Liver (tissue), 9 donors: ENCODE measurements around the gene CBFA2T2. TPM values are rescaled to one million over a fixed set of nuclear protein-coding genes. Genes with fewer than 3 reads are reported as not detected.

Experiments used
- DNase-seq: peaks from one replicate; pipeline ENCODE4 v3.0.0-alpha.2; 2017; ENCODE audit warnings: low spot score
- H3K27ac ChIP-seq, 2 donors: one replicate each; pipeline ENCODE4 v1.7.0; 2013; ENCODE audit warnings: inconsistent platforms in 2 of 2, low read length in 2 of 2, control low read depth in 1 of 2, low read depth in 1 of 2, mild to moderate bottlenecking in 1 of 2
- H3K27me3 ChIP-seq, 4 donors: one replicate each; pipeline versions ENCODE4 v1.6.1 to v1.7.0; 2013; ENCODE audit warnings: low read length in 3 of 4, inconsistent platforms in 1 of 4, mild to moderate bottlenecking in 1 of 4, moderate library complexity in 1 of 4; ENCODE audit not compliant: control insufficient read depth in 4 of 4, insufficient read depth in 4 of 4
- H3K36me3 ChIP-seq, 4 donors: one replicate each; pipeline versions ENCODE4 v1.6.1 to v1.7.0; 2013; ENCODE audit warnings: low read length in 3 of 4, mild to moderate bottlenecking in 3 of 4, low read depth in 1 of 4, moderate library complexity in 1 of 4; ENCODE audit not compliant: control insufficient read depth in 4 of 4, insufficient read depth in 3 of 4
- H3K4me1 ChIP-seq, 4 donors: one replicate each; pipeline versions ENCODE4 v1.6.1 to v1.7.0; 2013; ENCODE audit warnings: low read length in 3 of 4, mild to moderate bottlenecking in 3 of 4, moderate library complexity in 1 of 4; ENCODE audit not compliant: control insufficient read depth in 4 of 4, insufficient read depth in 4 of 4
- H3K4me3 ChIP-seq, 3 donors: one replicate each; pipeline versions ENCODE4 v1.6.1 to v1.7.0; 2013; ENCODE audit warnings: low read length in 3 of 3, control low read depth in 1 of 3, low read depth in 1 of 3, mild to moderate bottlenecking in 1 of 3
- H3K9ac ChIP-seq, 2 donors: one replicate each; pipeline ENCODE4 v1.7.0; 2013; ENCODE audit warnings: low read length in 2 of 2, mild to moderate bottlenecking in 2 of 2, moderate library complexity in 2 of 2, control low read depth in 1 of 2, low read depth in 1 of 2
- H3K9me3 ChIP-seq, 4 donors: one replicate each; pipeline versions ENCODE4 v1.6.1 to v1.7.0; 2013; ENCODE audit warnings: low read length in 3 of 4; ENCODE audit not compliant: control insufficient read depth in 4 of 4
- EGR1 ChIP-seq, 2 donors: IDR thresholded peaks; 2 replicates each; pipeline ENCODE4 v1.6.1; 2016 to 2018; ENCODE audit warnings: antibody characterized with exemption in 2 of 2, low read depth in 2 of 2
- FOXA1 ChIP-seq: IDR thresholded peaks from 2 replicates; pipeline ENCODE4 v1.6.1; 2016; ENCODE audit warnings: antibody characterized with exemption
- FOXA2 ChIP-seq: IDR thresholded peaks from 2 replicates; pipeline ENCODE4 v1.6.1; 2016; ENCODE audit warnings: antibody characterized with exemption
- GABPA ChIP-seq, 2 donors: IDR thresholded peaks in 1 of 2; conservative IDR thresholded peaks in 1 of 2; 2 replicates each; pipeline ENCODE4 v1.6.1; 2016; ENCODE audit warnings: antibody characterized with exemption in 2 of 2, mild to moderate bottlenecking in 1 of 2, moderate library complexity in 1 of 2
- HNF4A ChIP-seq, 2 donors: conservative IDR thresholded peaks; 2 replicates each; pipeline ENCODE4 v1.6.1; 2016; ENCODE audit warnings: antibody characterized with exemption in 2 of 2, mild to moderate bottlenecking in 2 of 2
- HNF4G ChIP-seq: IDR thresholded peaks from 2 replicates; pipeline ENCODE4 v1.6.1; 2016; ENCODE audit warnings: antibody characterized with exemption
- JUND ChIP-seq, 2 donors: IDR thresholded peaks; 2 replicates each; pipeline ENCODE4 v1.6.1; 2016; ENCODE audit warnings: antibody characterized with exemption in 2 of 2
- NR2F2 ChIP-seq: IDR thresholded peaks from 2 replicates; pipeline ENCODE4 v1.6.1; 2016; ENCODE audit warnings: antibody characterized with exemption
- RAD21 ChIP-seq, 2 donors: IDR thresholded peaks; 2 replicates each; pipeline ENCODE4 v1.6.1; 2016; ENCODE audit warnings: antibody characterized with exemption in 2 of 2, mild to moderate bottlenecking in 2 of 2
- RXRA ChIP-seq, 2 donors: IDR thresholded peaks; 2 replicates each; pipeline ENCODE4 v1.6.1; 2017 to 2018; ENCODE audit warnings: antibody characterized with exemption in 2 of 2, mild to moderate bottlenecking in 1 of 2
- SP1 ChIP-seq: IDR thresholded peaks from 2 replicates; pipeline ENCODE4 v1.6.1; 2018; ENCODE audit warnings: antibody characterized with exemption, mild to moderate bottlenecking
- TAF1 ChIP-seq: conservative IDR thresholded peaks from 2 replicates; pipeline ENCODE4 v1.6.1; 2016; ENCODE audit warnings: antibody characterized with exemption, mild to moderate bottlenecking
- YY1 ChIP-seq: IDR thresholded peaks from 2 replicates; pipeline ENCODE4 v1.6.1; 2016; ENCODE audit warnings: antibody characterized with exemption, mild to moderate bottlenecking
- WGBS: extraction: QIAGEN DNeasy Blood & Tissue Kit; methylation state at CpG from one replicate; pipeline ENCODE4 v1.1.7; 2013; 5-methylcytosine and 5-hydroxymethylcytosine counted together
- polyA plus RNA-seq, 2 donors: library from polyadenylated mRNA; stranded (reverse) in 1 of 2; unstranded in 1 of 2; fragments of 200-250 nt in 1 of 2; fragments of >200 nt in 1 of 2; fragmentation: Nextera tagmentation in 1 of 2; extraction: Ambion mirVana in 1 of 2; gene quantifications; one replicate each; pipeline versions ENCODE4 v1.2.1 to v1.2.3, GENCODE V29; 2013 to 2015
- total RNA-seq, 2 donors: library from RNA; depleted of rRNA; stranded (reverse); fragments of >200 nt; gene quantifications; one replicate each; pipeline ENCODE4 v1.2.3, GENCODE V29; 2014
- TF ChIP-seq, protein P1 (sequence below): fragments of 150-350 bp; IDR thresholded peaks from 2 replicates; pipeline ENCODE4 v1.5.1; 2017; ENCODE audit warnings: improper control_type of control experiment, low read depth, low read length; ENCODE audit not compliant: missing input control
- TF ChIP-seq, protein P2 (sequence below): IDR thresholded peaks from 2 replicates; pipeline ENCODE4 v1.6.1; 2016; ENCODE audit warnings: antibody characterized with exemption
- TF ChIP-seq, protein P3 (sequence below): IDR thresholded peaks from 2 replicates; pipeline ENCODE4 v1.6.1; 2016; ENCODE audit warnings: antibody characterized with exemption, mild to moderate bottlenecking
- TF ChIP-seq, protein P4 (sequence below): IDR thresholded peaks from 2 replicates; pipeline ENCODE4 v1.6.1; 2016; ENCODE audit warnings: antibody characterized with exemption
- TF ChIP-seq, protein P5 (sequence below): IDR thresholded peaks from 2 replicates; pipeline ENCODE4 v1.6.1; 2016; ENCODE audit warnings: antibody characterized with exemption
- donor health status: healthy.
- donor health status: healthy.
- donor health status: healthy.
- donor health status: healthy.
- donor health status: healthy.

The CBFA2T2 gene
- total and polyA plus RNA-seq, 4 donors, result 2.0 to 5.5 (median 5.3) TPM

DNA sequence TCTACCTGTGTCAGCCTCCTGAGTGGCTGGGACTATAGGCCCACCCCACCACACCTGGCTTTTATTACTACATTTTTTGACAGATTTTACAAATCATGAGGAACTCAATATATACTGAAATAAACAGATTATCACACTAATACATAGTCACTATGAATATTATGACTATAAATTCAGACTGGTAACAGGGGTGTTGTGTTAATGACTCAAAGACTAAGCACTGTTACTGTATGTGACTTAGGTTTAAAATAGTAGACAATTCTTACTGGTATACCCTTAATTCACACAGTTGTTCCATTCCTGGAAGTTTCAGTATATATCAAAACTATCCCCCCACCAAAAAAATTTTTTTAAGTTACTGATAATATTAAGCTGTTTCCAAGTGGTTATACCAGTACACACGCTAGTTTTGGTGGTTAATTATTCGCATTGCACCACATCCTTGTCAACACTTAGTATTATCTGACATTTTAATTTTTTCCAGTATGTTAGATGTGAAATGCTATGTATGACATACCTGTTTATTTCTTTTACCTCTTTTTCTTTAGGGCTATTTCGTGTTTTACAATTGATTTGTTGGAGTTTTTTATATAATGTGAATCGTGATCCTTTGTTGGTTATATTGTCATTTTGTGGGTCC is 137.8 kb downstream of the CBFA2T2 start (continued):
- TF ChIP-seq, protein P1, sequence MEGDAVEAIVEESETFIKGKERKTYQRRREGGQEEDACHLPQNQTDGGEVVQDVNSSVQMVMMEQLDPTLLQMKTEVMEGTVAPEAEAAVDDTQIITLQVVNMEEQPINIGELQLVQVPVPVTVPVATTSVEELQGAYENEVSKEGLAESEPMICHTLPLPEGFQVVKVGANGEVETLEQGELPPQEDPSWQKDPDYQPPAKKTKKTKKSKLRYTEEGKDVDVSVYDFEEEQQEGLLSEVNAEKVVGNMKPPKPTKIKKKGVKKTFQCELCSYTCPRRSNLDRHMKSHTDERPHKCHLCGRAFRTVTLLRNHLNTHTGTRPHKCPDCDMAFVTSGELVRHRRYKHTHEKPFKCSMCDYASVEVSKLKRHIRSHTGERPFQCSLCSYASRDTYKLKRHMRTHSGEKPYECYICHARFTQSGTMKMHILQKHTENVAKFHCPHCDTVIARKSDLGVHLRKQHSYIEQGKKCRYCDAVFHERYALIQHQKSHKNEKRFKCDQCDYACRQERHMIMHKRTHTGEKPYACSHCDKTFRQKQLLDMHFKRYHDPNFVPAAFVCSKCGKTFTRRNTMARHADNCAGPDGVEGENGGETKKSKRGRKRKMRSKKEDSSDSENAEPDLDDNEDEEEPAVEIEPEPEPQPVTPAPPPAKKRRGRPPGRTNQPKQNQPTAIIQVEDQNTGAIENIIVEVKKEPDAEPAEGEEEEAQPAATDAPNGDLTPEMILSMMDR, result no peak
- TF ChIP-seq, protein P2, sequence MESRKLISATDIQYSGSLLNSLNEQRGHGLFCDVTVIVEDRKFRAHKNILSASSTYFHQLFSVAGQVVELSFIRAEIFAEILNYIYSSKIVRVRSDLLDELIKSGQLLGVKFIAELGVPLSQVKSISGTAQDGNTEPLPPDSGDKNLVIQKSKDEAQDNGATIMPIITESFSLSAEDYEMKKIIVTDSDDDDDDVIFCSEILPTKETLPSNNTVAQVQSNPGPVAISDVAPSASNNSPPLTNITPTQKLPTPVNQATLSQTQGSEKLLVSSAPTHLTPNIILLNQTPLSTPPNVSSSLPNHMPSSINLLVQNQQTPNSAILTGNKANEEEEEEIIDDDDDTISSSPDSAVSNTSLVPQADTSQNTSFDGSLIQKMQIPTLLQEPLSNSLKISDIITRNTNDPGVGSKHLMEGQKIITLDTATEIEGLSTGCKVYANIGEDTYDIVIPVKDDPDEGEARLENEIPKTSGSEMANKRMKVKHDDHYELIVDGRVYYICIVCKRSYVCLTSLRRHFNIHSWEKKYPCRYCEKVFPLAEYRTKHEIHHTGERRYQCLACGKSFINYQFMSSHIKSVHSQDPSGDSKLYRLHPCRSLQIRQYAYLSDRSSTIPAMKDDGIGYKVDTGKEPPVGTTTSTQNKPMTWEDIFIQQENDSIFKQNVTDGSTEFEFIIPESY, result no peak
- TF ChIP-seq JUND (IDR thresholded peaks at IDR 0.05) (no peak), TAF1 (no peak), GABPA (IDR thresholded peaks at IDR 0.05 in 1 of 2, conservative IDR thresholded peaks at IDR 0.05 in 1 of 2) (no peak)

DNA sequence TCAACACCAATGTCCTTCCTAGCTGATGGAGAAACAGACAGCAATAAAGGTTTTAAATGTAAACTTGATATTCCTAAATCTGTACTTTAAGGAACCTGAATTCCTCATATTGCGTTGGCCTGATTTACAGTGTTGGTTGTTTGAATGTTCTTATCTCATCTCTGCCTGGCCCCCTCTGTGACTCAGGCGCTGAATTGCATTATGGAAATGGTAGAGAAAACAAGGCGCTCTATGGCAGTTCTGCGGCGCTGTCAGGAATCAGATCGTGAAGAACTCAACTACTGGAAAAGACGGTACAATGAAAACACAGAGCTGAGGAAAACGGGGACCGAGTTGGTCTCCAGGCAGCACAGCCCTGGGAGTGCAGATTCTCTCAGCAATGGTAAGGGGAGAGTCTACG is 139.6 kb downstream of the CBFA2T2 start:
- peaks cover 1 to 54% (median 17%) of the 10 kb centered on the region in 4 donors for H3K36me3 ChIP-seq
- TF ChIP-seq, protein P2, result no peak
- TF ChIP-seq HNF4G (no peak), RXRA (IDR thresholded peaks at IDR 0.05) (no peak), RAD21 (IDR thresholded peaks at IDR 0.05) (no peak), SP1 (no peak), YY1 (no peak), FOXA2 (no peak), HNF4A (conservative IDR thresholded peaks at IDR 0.05) (no peak), JUND (IDR thresholded peaks at IDR 0.05) (no peak), EGR1 (IDR thresholded peaks at IDR 0.05; ENCODE audit: low read depth in 2 of 2) (no peak), NR2F2 (no peak), TAF1 (no peak), FOXA1 (no peak), GABPA (IDR thresholded peaks at IDR 0.05 in 1 of 2, conservative IDR thresholded peaks at IDR 0.05 in 1 of 2) (no peak)
- TF ChIP-seq, protein P3, sequence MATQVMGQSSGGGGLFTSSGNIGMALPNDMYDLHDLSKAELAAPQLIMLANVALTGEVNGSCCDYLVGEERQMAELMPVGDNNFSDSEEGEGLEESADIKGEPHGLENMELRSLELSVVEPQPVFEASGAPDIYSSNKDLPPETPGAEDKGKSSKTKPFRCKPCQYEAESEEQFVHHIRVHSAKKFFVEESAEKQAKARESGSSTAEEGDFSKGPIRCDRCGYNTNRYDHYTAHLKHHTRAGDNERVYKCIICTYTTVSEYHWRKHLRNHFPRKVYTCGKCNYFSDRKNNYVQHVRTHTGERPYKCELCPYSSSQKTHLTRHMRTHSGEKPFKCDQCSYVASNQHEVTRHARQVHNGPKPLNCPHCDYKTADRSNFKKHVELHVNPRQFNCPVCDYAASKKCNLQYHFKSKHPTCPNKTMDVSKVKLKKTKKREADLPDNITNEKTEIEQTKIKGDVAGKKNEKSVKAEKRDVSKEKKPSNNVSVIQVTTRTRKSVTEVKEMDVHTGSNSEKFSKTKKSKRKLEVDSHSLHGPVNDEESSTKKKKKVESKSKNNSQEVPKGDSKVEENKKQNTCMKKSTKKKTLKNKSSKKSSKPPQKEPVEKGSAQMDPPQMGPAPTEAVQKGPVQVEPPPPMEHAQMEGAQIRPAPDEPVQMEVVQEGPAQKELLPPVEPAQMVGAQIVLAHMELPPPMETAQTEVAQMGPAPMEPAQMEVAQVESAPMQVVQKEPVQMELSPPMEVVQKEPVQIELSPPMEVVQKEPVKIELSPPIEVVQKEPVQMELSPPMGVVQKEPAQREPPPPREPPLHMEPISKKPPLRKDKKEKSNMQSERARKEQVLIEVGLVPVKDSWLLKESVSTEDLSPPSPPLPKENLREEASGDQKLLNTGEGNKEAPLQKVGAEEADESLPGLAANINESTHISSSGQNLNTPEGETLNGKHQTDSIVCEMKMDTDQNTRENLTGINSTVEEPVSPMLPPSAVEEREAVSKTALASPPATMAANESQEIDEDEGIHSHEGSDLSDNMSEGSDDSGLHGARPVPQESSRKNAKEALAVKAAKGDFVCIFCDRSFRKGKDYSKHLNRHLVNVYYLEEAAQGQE, result no peak
- TF ChIP-seq, protein P1, result no peak
- TF ChIP-seq, protein P4, sequence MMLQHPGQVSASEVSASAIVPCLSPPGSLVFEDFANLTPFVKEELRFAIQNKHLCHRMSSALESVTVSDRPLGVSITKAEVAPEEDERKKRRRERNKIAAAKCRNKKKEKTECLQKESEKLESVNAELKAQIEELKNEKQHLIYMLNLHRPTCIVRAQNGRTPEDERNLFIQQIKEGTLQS, result no peak
- TF ChIP-seq, protein P5, sequence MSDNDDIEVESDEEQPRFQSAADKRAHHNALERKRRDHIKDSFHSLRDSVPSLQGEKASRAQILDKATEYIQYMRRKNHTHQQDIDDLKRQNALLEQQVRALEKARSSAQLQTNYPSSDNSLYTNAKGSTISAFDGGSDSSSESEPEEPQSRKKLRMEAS, result no peak
- WGBS, result 98% methylated on average over 10 of the region's 10 CpGs

More for the DNA sequence above, 139.6 kb downstream of the CBFA2T2 start:
- H3K27me3 ChIP-seq, result no peaks in the 10 kb centered on the region
- H3K9ac ChIP-seq, result no peak overlapping the region
- no peaks in the 10 kb centered on the region for H3K9me3 ChIP-seq
- no peak overlapping the region for H3K27ac ChIP-seq
- DNase-seq, result no peak
- no peaks in the 10 kb centered on the region for H3K4me1 ChIP-seq
- H3K4me3 ChIP-seq, result no peak overlapping the region
